Measurements from ENCODE around the gene SLC2A4RG. TPM values are rescaled to one million over a fixed set of nuclear protein-coding genes. Genes with fewer than 3 reads are reported as not detected.

Gene SLC2A4RG
- total RNA-seq, 3 donors from 2014 or later (not counting 1 experiment from before 2014, with no cell fraction given), result 90.4 to 100 (median 95.5) TPM

DNA sequence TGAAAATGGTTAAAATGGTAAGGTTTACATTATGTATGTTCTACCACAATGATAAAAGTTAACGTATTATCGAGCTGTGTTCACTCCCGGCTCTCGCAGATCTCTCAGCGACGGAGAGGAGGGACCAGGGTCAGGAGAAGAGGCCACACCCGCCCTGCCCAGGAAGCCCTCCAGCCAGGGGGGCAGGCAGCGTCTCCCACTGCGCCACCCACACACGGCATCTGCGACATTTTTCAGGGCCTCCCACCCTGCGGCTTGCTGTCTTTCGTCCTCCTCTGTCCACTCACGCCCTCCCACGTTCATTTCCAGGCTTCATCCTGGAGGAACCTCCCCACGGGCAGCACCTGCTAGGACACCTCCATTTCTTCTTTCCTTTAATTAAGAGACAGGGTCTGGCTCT lies 48.2 kb downstream of the SLC2A4RG start:
- no peak for TF ChIP-seq CTCF (IDR thresholded peaks at IDR 0.05)
- H3K4me3 Mint-ChIP-seq, result no peak overlapping the region
- H3K27me3 ChIP-seq (ENCODE audit: control insufficient read depth, insufficient read depth, low read length), result no peaks in the 10 kb centered on the region
- intact Hi-C loops (cut with micrococcal nuclease), result loop anchor here (5.0 kb wide), 2 partner anchors 185 to 335 kb away; no protein-coding TSS in a partner anchor
- H3K36me3 Mint-ChIP-seq, result no peaks in the 10 kb centered on the region
- no peak overlapping the region for H3K27ac ChIP-seq (ENCODE audit: low read length)
- H3K4me1 ChIP-seq (ENCODE audit: control insufficient read depth, insufficient read depth, low read length), result no peaks in the 10 kb centered on the region
- ATAC-seq, result no peak
- H3K9me3 Mint-ChIP-seq, result no peaks in the 10 kb centered on the region
- 91% methylated on average over 16 of the region's 16 CpGs for WGBS (ENCODE audit: insufficient coverage)
- H3K27ac Mint-ChIP-seq, result no peak overlapping the region
- H3K36me3 ChIP-seq (ENCODE audit: control insufficient read depth, insufficient read depth, low read length), result no peaks in the 10 kb centered on the region
- H3K4me3 ChIP-seq (ENCODE audit: low read length), result no peak overlapping the region
- no peaks in the 10 kb centered on the region for H3K9me3 ChIP-seq (ENCODE audit: control insufficient read depth, insufficient read depth, low read length)
- no peak for DNase-seq
- no peaks in the 10 kb centered on the region for H3K4me1 Mint-ChIP-seq
- peaks cover 0 to 3% of the 10 kb centered on the region in 2 donors for H3K27me3 Mint-ChIP-seq (ENCODE audit: low read depth in 2 of 2)

GRCh38 chr20:63789836-63790571 lies 50.4 kb downstream of the SLC2A4RG start:
- intact Hi-C loops (cut with micrococcal nuclease), result loop anchor here (5.0 kb wide), 2 partner anchors 182 to 332 kb away; no protein-coding TSS in a partner anchor

GRCh38 chr20:63790572-63791168 lies 51.1 kb downstream of the SLC2A4RG start:
- no peaks in the 10 kb centered on the region for H3K9me3 Mint-ChIP-seq
- ATAC-seq (no peak), DNase-seq (no peak)
- 93% methylated on average over 37 of the region's 37 CpGs for WGBS (ENCODE audit: insufficient coverage)
- Histone ChIP-seq H3K4me3 (ENCODE audit: low read length) (no peak overlapping the region), H3K27ac (ENCODE audit: low read length) (no peak overlapping the region), H3K9me3 (ENCODE audit: control insufficient read depth, insufficient read depth, low read length) (no peaks in the 10 kb centered on the region), H3K4me1 (ENCODE audit: control insufficient read depth, insufficient read depth, low read length) (no peaks in the 10 kb centered on the region), H3K27me3 (ENCODE audit: control insufficient read depth, insufficient read depth, low read length) (no peaks in the 10 kb centered on the region), H3K36me3 (ENCODE audit: control insufficient read depth, insufficient read depth, low read length) (no peaks in the 10 kb centered on the region)
- no peaks in the 10 kb centered on the region for H3K36me3 Mint-ChIP-seq
- intact Hi-C loops (cut with micrococcal nuclease), result no loop called here
- peaks cover 0 to 3% of the 10 kb centered on the region in 2 donors for H3K27me3 Mint-ChIP-seq (ENCODE audit: low read depth in 2 of 2)
- TF ChIP-seq CTCF (IDR thresholded peaks at IDR 0.05), result no peak
- H3K4me3 Mint-ChIP-seq, result no peak overlapping the region
- no peaks in the 10 kb centered on the region for H3K4me1 Mint-ChIP-seq
- no peak overlapping the region for H3K27ac Mint-ChIP-seq

More at GRCh38 chr20:63789836-63790571, 50.4 kb downstream of the SLC2A4RG start:
- Mint-ChIP-seq H3K27me3 (ENCODE audit: low read depth in 2 of 2) (peaks cover 0 to 3% of the 10 kb centered on the region in 2 donors), H3K4me1 (no peaks in the 10 kb centered on the region), H3K4me3 (no peak overlapping the region), H3K9me3 (no peaks in the 10 kb centered on the region), H3K27ac (no peak overlapping the region), H3K36me3 (no peaks in the 10 kb centered on the region)
- Histone ChIP-seq H3K4me3 (ENCODE audit: low read length) (no peak overlapping the region), H3K4me1 (ENCODE audit: control insufficient read depth, insufficient read depth, low read length) (no peaks in the 10 kb centered on the region), H3K9me3 (ENCODE audit: control insufficient read depth, insufficient read depth, low read length) (no peaks in the 10 kb centered on the region), H3K27ac (ENCODE audit: low read length) (no peak overlapping the region), H3K27me3 (ENCODE audit: control insufficient read depth, insufficient read depth, low read length) (no peaks in the 10 kb centered on the region), H3K36me3 (ENCODE audit: control insufficient read depth, insufficient read depth, low read length) (no peaks in the 10 kb centered on the region)
- 94% methylated on average over 57 of the region's 57 CpGs for WGBS (ENCODE audit: insufficient coverage)
- TF ChIP-seq CTCF (IDR thresholded peaks at IDR 0.05), result no peak
- DNase-seq (no peak), ATAC-seq (no peak)

All from natural killer cell (primary cell).